HAP-1 (cell line): ENCODE data around the gene COMT.
"Not testable (repeated sequence)": the region's sequence is repeated elsewhere in the genome, so short reads cannot be mapped to it uniquely, and the experiment has no call there.

Source experiments
- DNase-seq, 2 experiments: peaks; one replicate each; pipeline ENCODE4 v3.0.0-alpha.2; 2016 to 2020; ENCODE audit warnings: low spot score in 2 of 2
- H3K27me3 ChIP-seq: fragments of 250-450 bp; sonication (Bioruptor Pico); 2 replicates; pipeline ENCODE4 v1.5.1; 2020; ENCODE audit warnings: low read depth, mild to moderate bottlenecking, moderate library complexity
- H3K36me3 ChIP-seq: fragments of 250-450 bp; sonication (Bioruptor Pico); replicated peaks from 2 replicates; pipeline ENCODE4 v1.5.1; 2020; ENCODE audit warnings: mild to moderate bottlenecking
- H3K4me1 ChIP-seq: fragments of 250-450 bp; sonication (Bioruptor Pico); 2 replicates; pipeline ENCODE4 v1.5.1; 2020; ENCODE audit warnings: mild to moderate bottlenecking
- H3K4me3 ChIP-seq: fragments of 250-450 bp; sonication (Bioruptor Pico); 2 replicates; pipeline ENCODE4 v1.5.1; 2020; ENCODE audit warnings: mild to moderate bottlenecking, moderate library complexity
- H3K9me3 ChIP-seq: fragments of 250-450 bp; sonication (Bioruptor Pico); 2 replicates; pipeline ENCODE4 v1.5.1; 2020; ENCODE audit warnings: mild to moderate bottlenecking, moderate library complexity
- in situ Hi-C: fragments of 300-500 bp; cut with MboI; formaldehyde crosslinking; loops from 3 replicates; pipeline ENCODE4 v1.14.3; 2020; ENCODE audit warnings: low sequenced_read_pairs, inconsistent platforms, mixed read lengths

The COMT gene

GRCh38 chr22:19903031-19903430 lies 38.5 kb upstream of the COMT start:
- H3K27me3 ChIP-seq, result no peaks in the 10 kb centered on the region
- H3K4me3 ChIP-seq, result no peak overlapping the region
- in situ Hi-C loops, result no loop called here
- DNase-seq, result no peak
- no peaks in the 10 kb centered on the region for H3K9me3 ChIP-seq
- H3K4me1 ChIP-seq, result no peaks in the 10 kb centered on the region
- H3K36me3 ChIP-seq, result no peaks in the 10 kb centered on the region

GRCh38 chr22:19903513-19903912 lies 38.1 kb upstream of the COMT start:
- Histone ChIP-seq H3K4me1 (no peaks in the 10 kb centered on the region), H3K36me3 (no peaks in the 10 kb centered on the region), H3K27me3 (no peaks in the 10 kb centered on the region), H3K4me3 (no peak overlapping the region), H3K9me3 (no peaks in the 10 kb centered on the region)
- in situ Hi-C loops, result no loop called here
- DNase-seq, result no peak

DNA sequence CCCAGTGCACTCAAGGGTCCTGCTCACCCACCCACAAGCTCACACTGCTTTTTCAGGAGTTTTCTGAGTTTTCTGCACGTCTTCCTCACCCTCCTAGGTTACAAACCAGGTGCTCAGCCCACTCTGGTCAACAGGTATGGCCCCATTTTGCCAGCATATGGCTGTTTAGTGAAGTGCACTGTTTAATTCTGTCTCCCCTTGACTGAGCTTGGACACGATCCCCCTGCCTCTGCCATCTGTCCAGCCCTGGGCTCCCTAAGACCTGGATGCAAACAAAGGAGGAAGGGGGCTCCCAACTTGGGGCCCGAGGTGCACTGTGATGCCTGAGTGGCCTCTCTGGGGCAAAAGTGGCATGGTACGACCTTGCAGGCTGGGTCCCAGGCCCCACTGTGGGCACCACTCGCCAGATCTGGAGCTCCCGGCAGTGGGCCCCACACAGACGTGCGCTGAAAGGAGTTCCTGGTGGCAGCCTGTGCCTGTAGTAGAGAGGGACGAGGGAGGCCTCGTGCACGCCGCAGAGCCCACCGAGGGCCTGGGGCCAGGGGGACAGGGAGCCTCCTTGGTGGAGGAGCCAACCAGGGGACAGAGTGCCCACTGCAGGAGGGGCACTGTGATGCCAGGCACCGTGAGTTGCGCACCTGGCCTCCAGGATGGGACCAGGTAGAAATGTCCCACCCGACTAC lies 37.3 kb upstream of the COMT start:
- no peaks in the 10 kb centered on the region for H3K36me3 ChIP-seq
- no peak for DNase-seq
- H3K4me3 ChIP-seq, result no peak overlapping the region
- in situ Hi-C loops, result no loop called here
- no peaks in the 10 kb centered on the region for H3K9me3 ChIP-seq
- no peaks in the 10 kb centered on the region for H3K4me1 ChIP-seq
- no peaks in the 10 kb centered on the region for H3K27me3 ChIP-seq

- in situ Hi-C loops, result no loop called here
- H3K9me3 ChIP-seq, result no peaks in the 10 kb centered on the region
Measured at GRCh38 chr22:19904935-19905334, 36.6 kb upstream of the COMT start.

GRCh38 chr22:19905347-19906276 lies 36.0 kb upstream of the COMT start:
- Histone ChIP-seq H3K36me3 (no peaks in the 10 kb centered on the region), H3K4me1 (no peaks in the 10 kb centered on the region), H3K27me3 (no peaks in the 10 kb centered on the region), H3K4me3 (no peak overlapping the region), H3K9me3 (no peaks in the 10 kb centered on the region)
- DNase-seq, result no peak
- in situ Hi-C loops, result no loop called here

More at GRCh38 chr22:19904935-19905334, 36.6 kb upstream of the COMT start:
- DNase-seq, result no peak
- Histone ChIP-seq H3K4me1 (no peaks in the 10 kb centered on the region), H3K27me3 (no peaks in the 10 kb centered on the region), H3K4me3 (no peak overlapping the region), H3K36me3 (no peaks in the 10 kb centered on the region)

GRCh38 chr22:19906864-19907263 lies 34.7 kb upstream of the COMT start:
- DNase-seq, in situ Hi-C loops, H3K27me3 ChIP-seq, H3K4me3 ChIP-seq, H3K4me1 ChIP-seq, H3K9me3 ChIP-seq, H3K36me3 ChIP-seq: not testable (repeated sequence)

GRCh38 chr22:19907902-19908301 lies 33.7 kb upstream of the COMT start:
- in situ Hi-C loops, H3K4me3 ChIP-seq: not testable (repeated sequence)

GRCh38 chr22:19909350-19910179 lies 32.0 kb upstream of the COMT start:
- H3K27me3 ChIP-seq, result no peaks in the 10 kb centered on the region
- H3K36me3 ChIP-seq, result peaks cover 11% of the 10 kb centered on the region
- no peak overlapping the region for H3K4me3 ChIP-seq
- no peaks in the 10 kb centered on the region for H3K4me1 ChIP-seq
- in situ Hi-C loops, result loop anchor here (5.0 kb wide), 1 partner anchor 177 kb away; no protein-coding TSS in a partner anchor
- DNase-seq, result peak; percentile 72 to 93
- no peaks in the 10 kb centered on the region for H3K9me3 ChIP-seq

More at GRCh38 chr22:19907902-19908301, 33.7 kb upstream of the COMT start:
- H3K36me3 ChIP-seq, DNase-seq, H3K9me3 ChIP-seq, H3K27me3 ChIP-seq, H3K4me1 ChIP-seq: not testable (repeated sequence)

DNA sequence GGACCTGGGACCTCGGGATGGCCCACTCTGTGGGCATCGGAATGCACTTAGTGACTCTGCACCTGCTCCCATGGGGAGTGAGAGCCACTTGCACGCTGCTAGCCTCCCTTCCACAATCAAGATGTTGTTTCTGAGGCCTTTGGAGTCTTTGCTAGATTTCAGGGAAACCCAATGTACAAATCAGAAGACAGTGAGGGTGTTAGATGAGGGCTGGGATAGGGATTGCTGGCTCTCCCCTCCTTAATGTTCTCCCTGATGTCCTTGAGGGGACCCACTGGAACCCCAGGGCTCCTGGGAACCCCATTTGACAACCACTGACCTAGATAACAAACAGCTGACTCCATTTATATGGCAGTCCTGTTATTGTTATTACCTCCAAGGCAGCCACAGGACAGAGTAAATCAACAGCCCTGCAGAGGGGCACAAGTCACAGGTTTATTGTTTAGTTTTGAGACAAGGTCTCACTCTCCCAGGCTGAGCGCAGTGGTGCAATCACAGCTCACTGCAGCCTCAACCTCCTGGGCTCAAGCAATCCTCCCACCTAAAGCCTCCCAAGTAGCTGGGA lies 31.3 kb upstream of the COMT start:
- in situ Hi-C loops, result loop anchor here (5.0 kb wide), 1 partner anchor 178 kb away; no protein-coding TSS in a partner anchor
- no peaks in the 10 kb centered on the region for H3K4me1 ChIP-seq
- no peak for DNase-seq
- H3K4me3 ChIP-seq, result no peak overlapping the region
- no peaks in the 10 kb centered on the region for H3K9me3 ChIP-seq
- peaks cover 11% of the 10 kb centered on the region for H3K36me3 ChIP-seq
- no peaks in the 10 kb centered on the region for H3K27me3 ChIP-seq

GRCh38 chr22:19911540-19912270 lies 29.9 kb upstream of the COMT start:
- DNase-seq, result no peak
- no peaks in the 10 kb centered on the region for H3K27me3 ChIP-seq
- H3K4me1 ChIP-seq, result no peaks in the 10 kb centered on the region
- no peaks in the 10 kb centered on the region for H3K9me3 ChIP-seq
- no peak overlapping the region for H3K4me3 ChIP-seq
- peaks cover 11% of the 10 kb centered on the region for H3K36me3 ChIP-seq
- in situ Hi-C loops, result loop anchor here (5.0 kb wide), 1 partner anchor 179 kb away; no protein-coding TSS in a partner anchor

DNA sequence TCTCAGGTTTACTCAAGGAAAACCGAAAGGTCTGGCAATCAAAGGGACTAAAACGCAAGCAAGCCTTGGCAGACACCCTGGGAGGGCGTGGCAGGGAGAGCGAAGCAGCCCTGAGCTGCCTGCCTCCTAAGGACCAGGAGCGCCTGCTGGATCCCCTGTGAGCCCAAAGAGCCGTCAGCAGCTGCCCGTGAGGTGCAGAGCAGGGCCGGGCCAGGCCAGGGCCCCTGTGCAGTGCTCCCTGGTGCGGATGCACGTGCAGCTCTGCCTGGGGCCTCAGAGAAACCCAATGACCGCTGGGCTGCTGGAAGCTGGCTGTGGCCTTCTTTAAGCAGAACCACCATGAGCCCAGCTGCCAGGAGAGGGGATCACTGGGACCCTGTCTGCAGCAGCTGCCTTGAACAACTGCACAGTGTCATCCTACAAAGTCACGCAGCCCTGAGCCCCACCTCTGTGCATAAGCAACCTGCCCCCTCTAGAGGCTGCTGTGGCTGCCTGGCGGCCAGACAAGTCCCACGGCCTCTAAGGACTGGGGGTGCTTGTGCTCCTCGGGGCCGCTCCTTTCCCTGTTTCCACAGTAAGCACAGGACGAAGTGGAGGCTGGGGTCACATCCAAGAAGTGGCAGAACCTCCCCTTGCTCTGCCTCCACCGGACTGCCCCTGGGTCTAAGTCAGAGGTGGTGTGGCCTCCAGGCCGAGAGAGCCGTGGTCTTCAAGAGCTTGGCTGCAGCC lies 29.1 kb upstream of the COMT start:
- Histone ChIP-seq H3K9me3 (no peaks in the 10 kb centered on the region), H3K36me3 (peaks cover 11% of the 10 kb centered on the region), H3K27me3 (no peaks in the 10 kb centered on the region), H3K4me1 (no peaks in the 10 kb centered on the region), H3K4me3 (no peak overlapping the region)
- in situ Hi-C loops, result loop anchor here (5.0 kb wide), 1 partner anchor 180 kb away; no protein-coding TSS in a partner anchor
- no peak for DNase-seq

GRCh38 chr22:19913337-19913936 lies 28.1 kb upstream of the COMT start:
- DNase-seq, result no peak

More at GRCh38 chr22:19913337-19913936, 28.1 kb upstream of the COMT start:
- in situ Hi-C loops, result loop anchor here (5.0 kb wide), 1 partner anchor 181 kb away; no protein-coding TSS in a partner anchor
- peaks cover 11% of the 10 kb centered on the region for H3K36me3 ChIP-seq
- no peak overlapping the region for H3K4me3 ChIP-seq
- no peaks in the 10 kb centered on the region for H3K4me1 ChIP-seq
- no peaks in the 10 kb centered on the region for H3K27me3 ChIP-seq
- no peaks in the 10 kb centered on the region for H3K9me3 ChIP-seq
